Omental fat pad (tissue), 4 donors: Measurements from ENCODE around the gene EPN3. TPM values are rescaled to one million over a fixed set of nuclear protein-coding genes. Genes with fewer than 3 reads are reported as not detected.

Source experiments
- ATAC-seq: fragments of 150-250 bp; one replicate; pipeline ENCODE4 v1.9.1; 2016; ENCODE audit warnings: mild to moderate bottlenecking, moderate library complexity; ENCODE audit not compliant: low FRiP score
- DNase-seq: peaks from one replicate; pipeline ENCODE4 v3.0.0-alpha.2; 2019; ENCODE audit warnings: low spot score
- total RNA-seq, 4 donors: library from RNA; depleted of rRNA; stranded (reverse); fragments of >200 nt; gene quantifications; one replicate each; pipeline ENCODE4 v1.1.0, GENCODE V29; 2016
- TF ChIP-seq, protein P1 (sequence below), 3 donors: fragments of 450-650 bp; IDR thresholded peaks; one replicate each; pipeline ENCODE4 v1.5.1; 2016 to 2017; ENCODE audit warnings: antibody characterized with exemption in 3 of 3, mild to moderate bottlenecking in 3 of 3, moderate library complexity in 2 of 3

The EPN3 gene
- total RNA-seq, 4 donors from 2014 or later: not detected

DNA sequence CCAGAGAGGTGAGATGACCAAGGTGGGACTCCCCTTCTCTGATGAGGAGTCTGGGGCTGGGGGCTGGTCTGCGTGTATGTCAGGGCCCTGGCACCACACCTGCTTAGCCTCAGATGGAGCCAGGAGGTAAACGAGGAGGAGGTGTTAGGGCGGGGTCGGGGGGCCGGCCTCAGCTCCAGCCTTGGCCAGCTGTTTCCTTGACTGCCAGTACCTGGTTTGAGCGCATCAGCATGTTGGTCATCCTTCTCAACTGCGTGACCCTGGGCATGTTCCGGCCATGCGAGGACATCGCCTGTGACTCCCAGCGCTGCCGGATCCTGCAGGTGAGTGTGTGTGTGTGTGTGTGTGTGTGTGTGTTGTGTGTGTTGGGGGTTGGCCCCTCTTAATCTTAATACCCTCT is 36.1 kb downstream of the EPN3 start:
- no peak for DNase-seq
- no peak for ATAC-seq
- TF ChIP-seq, protein P1, sequence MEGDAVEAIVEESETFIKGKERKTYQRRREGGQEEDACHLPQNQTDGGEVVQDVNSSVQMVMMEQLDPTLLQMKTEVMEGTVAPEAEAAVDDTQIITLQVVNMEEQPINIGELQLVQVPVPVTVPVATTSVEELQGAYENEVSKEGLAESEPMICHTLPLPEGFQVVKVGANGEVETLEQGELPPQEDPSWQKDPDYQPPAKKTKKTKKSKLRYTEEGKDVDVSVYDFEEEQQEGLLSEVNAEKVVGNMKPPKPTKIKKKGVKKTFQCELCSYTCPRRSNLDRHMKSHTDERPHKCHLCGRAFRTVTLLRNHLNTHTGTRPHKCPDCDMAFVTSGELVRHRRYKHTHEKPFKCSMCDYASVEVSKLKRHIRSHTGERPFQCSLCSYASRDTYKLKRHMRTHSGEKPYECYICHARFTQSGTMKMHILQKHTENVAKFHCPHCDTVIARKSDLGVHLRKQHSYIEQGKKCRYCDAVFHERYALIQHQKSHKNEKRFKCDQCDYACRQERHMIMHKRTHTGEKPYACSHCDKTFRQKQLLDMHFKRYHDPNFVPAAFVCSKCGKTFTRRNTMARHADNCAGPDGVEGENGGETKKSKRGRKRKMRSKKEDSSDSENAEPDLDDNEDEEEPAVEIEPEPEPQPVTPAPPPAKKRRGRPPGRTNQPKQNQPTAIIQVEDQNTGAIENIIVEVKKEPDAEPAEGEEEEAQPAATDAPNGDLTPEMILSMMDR (IDR thresholded peaks at IDR 0.05): no peak

DNA sequence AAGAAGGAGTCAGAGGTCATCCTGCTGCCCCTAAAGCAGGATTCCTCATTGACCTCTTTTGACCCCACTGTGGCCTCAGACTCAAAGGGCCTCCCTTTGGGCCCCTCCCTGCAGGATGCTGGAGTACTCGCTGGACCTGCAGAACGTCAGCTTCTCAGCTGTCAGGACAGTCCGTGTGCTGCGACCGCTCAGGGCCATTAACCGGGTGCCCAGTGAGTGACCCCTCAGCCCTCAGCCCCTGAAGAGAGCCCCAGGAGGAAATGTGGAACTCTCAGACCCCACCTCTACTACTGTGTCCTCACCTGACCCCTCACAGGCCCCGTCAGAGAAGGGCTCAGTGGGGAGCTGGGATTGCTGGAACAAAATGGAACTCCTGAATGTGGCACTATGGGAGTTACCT is 37.1 kb downstream of the EPN3 start:
- TF ChIP-seq, protein P1 (IDR thresholded peaks at IDR 0.05): no peak
- no peak for DNase-seq
- ATAC-seq: no peak

DNA sequence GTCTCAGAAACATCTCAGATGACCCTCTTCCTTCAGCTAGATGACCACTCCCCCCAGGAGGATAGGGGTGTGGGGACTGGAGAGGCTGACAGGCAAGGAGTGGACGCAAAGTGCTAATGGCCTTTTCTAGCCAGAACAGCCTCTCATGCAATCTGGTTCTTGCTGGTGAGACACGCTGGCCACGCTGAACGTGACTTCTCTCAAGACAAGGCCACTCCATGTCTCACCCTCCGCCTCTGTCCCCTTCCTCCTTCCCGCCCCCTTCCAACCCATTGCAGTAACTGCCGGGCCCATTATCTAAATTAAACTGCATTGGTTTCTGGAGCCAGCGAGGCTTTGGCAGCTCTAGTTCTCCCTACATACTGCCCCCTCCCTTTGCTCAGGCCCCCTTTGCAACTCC is 37.5 kb downstream of the EPN3 start:
- DNase-seq: no peak
- TF ChIP-seq, protein P1 (IDR thresholded peaks at IDR 0.05): no peak
- no peak for ATAC-seq

DNA sequence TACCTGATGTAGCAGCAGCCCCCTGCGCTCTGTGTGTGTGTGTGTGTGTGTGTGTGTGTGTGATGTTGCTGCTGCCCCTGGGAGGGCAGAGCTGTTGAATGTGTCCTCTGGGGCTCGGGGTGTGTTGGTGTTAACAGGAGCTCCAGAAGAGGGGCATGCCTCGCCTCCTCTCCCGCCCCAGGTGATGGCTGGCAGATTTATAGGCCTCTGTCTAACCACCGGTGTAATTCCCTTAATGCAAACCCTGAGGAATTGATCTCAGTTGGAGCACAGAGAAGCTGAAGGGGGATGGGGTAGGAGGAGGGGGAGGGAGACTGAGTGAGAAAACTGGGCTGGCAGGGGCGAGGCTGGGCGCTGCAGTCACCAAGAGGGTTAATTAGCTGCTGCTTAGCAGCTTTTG is 38.0 kb downstream of the EPN3 start:
- ATAC-seq: no peak
- TF ChIP-seq, protein P1 (IDR thresholded peaks at IDR 0.05): no peak
- DNase-seq: no peak

DNA sequence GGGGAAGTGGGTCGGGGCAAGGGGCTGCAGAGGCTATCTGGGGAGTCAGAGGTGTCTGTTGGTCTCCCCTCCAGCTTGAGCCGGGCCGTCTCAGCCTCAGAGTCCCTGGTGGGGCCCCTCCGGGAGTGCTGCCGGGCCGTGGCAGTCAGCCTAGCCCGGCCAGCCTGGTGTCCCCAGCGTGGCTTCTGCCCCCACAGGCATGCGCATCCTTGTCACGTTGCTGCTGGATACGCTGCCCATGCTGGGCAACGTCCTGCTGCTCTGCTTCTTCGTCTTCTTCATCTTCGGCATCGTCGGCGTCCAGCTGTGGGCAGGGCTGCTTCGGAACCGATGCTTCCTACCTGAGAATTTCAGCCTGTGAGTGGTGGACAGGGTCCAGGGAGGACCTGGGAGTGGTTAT is 39.1 kb downstream of the EPN3 start:
- TF ChIP-seq, protein P1 (IDR thresholded peaks at IDR 0.05): no peak
- no peak for ATAC-seq
- no peak for DNase-seq

DNA sequence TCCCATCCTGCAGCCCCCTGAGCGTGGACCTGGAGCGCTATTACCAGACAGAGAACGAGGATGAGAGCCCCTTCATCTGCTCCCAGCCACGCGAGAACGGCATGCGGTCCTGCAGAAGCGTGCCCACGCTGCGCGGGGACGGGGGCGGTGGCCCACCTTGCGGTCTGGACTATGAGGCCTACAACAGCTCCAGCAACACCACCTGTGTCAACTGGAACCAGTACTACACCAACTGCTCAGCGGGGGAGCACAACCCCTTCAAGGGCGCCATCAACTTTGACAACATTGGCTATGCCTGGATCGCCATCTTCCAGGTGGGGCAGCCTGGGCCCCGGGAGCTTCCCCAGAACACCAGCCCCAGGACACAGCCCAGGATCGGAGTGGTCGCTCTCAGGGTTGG is 40.0 kb downstream of the EPN3 start:
- TF ChIP-seq, protein P1 (IDR thresholded peaks at IDR 0.05): no peak
- no peak for ATAC-seq
- DNase-seq: no peak

DNA sequence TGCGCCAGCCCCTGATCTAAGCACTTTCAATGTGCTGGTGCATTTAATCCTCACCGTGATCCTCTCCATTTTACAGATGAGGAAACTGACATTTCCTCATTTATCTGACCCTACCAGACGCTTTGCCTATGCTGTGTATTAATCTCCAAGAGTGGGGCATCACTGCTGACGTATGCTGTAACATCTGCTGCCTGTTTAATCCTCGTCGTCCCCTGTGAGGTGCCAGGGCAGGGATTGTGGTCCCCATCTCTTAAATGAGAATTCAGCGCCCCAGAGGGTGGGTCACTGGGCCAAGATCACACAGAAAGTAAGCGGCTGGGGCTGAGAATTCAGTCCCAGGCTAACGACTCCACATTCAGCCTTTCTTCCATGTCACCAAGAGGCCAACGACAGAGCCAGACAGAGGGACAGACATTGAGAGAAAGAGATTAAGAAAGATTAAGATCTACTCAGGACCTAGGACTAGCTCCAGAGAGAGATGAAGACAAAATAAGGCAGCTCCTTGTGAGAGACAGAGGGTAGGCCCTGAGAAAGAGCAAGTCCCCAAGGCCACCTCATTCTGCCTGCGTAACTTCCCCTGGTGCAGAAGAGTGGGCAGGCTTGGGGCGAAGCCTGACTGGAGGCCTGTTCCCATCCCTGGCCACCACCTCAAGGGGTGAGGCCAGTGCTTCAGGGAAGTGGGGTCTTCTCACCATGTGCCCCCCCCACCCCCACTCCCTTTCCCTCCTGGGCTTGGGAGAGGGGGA is 41.5 kb downstream of the EPN3 start:
- TF ChIP-seq, protein P1 (IDR thresholded peaks at IDR 0.05): no peak
- ATAC-seq (no peak), DNase-seq (no peak)
